NCI-H774 (cell line): ENCODE results near the gene BUB1B.

Experiments
- DNase-seq: peaks from one replicate; lab custom pipeline; 2025; lab: John Stamatoyannopoulos, UW

The BUB1B gene

GRCh38 chr15:40183636-40184463, 23.0 kb downstream of the BUB1B start:
- no peak for DNase-seq

DNA sequence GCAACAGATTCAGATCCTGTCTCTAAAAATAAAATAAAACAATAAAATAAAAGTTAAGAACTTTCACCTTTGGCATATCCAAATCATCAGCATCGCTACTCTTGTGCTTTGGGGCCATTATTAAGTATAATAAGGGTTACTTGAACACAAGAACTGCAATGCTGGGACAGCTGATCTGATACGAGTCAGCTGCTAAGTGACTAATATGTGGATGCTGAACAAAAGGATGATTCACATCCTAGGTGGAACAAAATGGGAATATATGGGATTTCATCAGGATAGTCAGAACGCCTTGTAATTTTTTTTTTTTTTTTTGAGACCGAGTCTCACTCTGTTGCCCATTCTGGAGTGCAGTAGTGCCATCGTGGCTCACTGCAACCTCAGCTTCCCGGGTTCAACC, 29.7 kb downstream of the BUB1B start:
- no peak for DNase-seq

GRCh38 chr15:40192942-40193341, 32.1 kb downstream of the BUB1B start:
- no peak for DNase-seq

- DNase-seq: no peak
These were observed 36.6 kb downstream of the BUB1B start for GRCh38 chr15:40197434-40197833.

GRCh38 chr15:40198355-40199085, 37.7 kb downstream of the BUB1B start:
- DNase-seq: no peak

GRCh38 chr15:40204100-40204499, 43.2 kb downstream of the BUB1B start:
- DNase-seq: no peak

- peak; percentile 50 for DNase-seq
These were observed 56.4 kb downstream of the BUB1B start for GRCh38 chr15:40217166-40217824.

DNA sequence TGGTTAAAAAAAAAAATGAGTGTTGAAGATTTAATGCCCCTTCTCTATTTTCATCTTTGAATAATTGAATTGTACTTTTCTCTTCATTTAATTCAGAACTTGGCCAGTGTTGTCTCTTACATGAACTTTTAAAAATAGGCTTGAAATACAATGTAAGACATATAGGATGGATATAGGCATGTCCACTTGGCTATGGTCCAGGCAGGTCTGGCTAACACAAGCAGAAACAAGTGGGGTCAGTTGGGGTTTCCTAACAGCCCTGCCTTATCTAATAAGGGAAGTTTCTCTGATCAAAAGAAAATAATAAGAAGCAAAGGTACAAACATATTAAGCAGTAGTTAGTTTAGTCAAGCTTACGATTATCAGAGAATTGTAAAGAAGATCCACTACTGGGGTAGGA, 58.9 kb downstream of the BUB1B start:
- DNase-seq: no peak

DNA sequence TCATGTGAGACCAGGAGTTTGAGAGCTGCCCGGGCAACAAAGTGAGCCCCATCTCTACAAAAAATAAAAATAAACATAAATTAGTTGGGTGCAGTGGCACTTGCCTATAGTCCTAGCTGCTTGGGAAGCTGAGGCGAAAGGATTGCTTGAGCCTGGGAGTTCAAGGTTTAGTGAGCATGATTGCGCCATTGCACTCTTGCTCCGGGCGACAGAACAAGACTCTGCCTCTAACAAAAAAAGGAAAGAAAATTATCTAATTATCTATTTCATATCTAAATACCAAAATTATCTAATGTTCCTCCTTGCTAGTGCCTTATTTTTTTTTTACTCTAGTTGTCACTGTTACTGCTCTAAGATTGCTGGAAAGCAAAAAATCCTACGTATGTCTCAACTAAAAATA, 61.3 kb downstream of the BUB1B start:
- no peak for DNase-seq

GRCh38 chr15:40226736-40227135, 65.9 kb downstream of the BUB1B start:
- no peak for DNase-seq

- no peak for DNase-seq
These were observed 68.4 kb downstream of the BUB1B start for GRCh38 chr15:40229316-40229715.

- DNase-seq: no peak
These were observed 69.1 kb downstream of the BUB1B start for GRCh38 chr15:40229956-40230355.

DNA sequence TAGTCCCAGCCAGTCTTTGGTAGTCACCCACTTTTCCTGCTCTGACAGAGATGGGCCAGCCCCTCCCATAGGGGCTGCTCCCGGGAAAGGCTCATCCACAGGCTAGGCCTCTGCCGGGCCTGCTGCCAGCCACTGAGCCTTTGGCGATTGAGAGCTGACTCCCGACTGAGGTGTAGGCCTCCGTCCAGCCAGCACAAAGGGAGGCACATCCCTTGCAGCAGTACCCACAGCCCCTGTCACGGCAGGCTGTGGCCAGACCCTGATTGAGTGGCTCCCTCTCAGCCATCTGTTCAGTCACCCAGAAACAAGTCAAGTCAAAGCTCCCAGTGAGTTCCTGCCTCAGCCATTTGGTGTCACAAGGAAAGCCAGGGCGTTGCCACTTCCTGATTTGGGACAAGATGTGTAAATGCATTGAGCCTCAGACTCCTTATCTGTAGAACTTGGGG, 71.8 kb downstream of the BUB1B start:
- no peak for DNase-seq

GRCh38 chr15:40233727-40234577, 73.1 kb downstream of the BUB1B start:
- DNase-seq: no peak

- no peak for DNase-seq
These were observed 73.9 kb downstream of the BUB1B start for GRCh38 chr15:40234783-40235182.

DNA sequence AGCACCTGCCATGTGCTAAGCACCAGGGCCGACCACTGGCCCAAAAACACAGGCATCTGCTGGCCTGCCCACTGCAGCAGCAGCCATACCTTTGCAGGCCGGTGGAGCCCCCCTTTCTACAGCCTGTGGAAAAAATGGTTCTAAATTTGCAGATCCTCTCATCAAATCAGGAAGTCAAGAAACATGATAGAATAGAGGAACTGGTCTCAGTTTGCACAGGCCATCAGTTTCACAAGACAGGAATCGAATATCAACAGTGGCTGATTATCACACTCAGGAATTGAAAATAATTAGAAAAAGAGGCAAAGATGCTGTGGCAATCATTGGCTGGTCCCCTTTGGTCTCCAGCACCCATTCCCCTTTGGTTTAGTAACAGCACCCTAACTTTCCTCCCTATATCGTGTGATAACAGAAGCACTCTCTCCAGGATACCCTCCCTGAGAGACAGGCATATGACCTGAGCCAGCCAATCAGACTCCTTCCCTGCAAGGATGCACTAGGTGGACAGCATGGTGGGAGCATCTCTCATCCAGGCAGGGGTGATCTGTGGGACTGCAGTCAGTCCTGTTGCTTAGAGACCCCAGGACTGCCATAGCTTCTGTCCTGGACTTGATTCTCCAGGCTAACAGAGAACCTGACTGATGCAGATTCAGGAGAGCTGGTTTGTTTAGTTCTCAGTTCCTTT, 74.5 kb downstream of the BUB1B start:
- no peak for DNase-seq

DNA sequence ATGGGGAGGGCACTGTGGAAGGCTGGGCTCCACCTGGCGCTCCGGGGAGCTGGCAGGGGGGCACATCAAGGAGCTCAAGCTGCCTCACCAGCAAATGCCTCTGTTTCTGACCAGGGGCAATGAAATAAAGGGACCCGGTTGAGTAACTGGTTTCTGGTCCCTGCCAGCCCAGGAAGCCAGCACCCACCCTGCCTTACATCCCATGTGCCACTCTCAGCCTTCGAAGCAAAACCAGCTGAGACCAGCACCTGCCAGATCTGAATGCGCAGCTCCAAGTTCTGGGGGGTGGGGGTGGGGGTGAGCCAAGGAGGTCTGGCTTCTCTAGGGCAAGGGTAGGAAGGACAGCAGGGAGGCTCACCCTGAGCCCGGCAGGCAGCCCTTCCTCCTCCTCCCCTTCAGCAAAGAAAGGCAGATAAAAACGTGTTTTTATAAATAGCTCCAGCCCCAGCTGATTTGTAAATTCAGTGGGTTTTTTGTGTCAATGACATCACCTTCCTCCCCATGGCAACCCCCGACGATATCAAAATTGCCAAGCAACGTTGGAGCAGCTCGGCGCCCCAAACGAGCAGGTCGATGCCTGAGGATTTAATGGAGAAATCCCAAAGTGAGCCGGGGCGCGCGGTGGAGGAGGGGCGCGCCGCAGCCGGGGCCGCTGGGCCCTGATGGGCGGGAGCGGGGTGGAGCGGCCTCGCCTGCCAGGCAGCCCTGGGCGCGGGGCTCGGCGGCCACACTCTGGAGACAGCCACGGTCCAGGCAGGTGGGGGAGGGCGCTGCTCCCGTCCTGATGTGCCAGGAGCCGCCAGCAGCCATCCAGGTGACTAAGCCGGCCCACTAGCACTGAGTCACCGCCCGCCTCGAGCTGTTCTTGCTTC, 77.9 kb downstream of the BUB1B start, which contains the start of gene PAK6:
Gene PAK6 (plus strand): TSS at position 532 of the 872 bp plus-strand sequence. CDS start 25,723 bp downstream, outside the sequence.
- DNase-seq: no peak

GRCh38 chr15:40239404-40239692, 78.5 kb downstream of the BUB1B start:
- DNase-seq: no peak

- no peak for DNase-seq
These were observed 79.1 kb downstream of the BUB1B start for GRCh38 chr15:40239693-40240618.
